ENCODE data around the gene PTPRD.
"Not testable (repeated sequence)": the region's sequence is repeated elsewhere in the genome, so short reads cannot be mapped to it uniquely, and the experiment has no call there.

PTPRD gene

DNA sequence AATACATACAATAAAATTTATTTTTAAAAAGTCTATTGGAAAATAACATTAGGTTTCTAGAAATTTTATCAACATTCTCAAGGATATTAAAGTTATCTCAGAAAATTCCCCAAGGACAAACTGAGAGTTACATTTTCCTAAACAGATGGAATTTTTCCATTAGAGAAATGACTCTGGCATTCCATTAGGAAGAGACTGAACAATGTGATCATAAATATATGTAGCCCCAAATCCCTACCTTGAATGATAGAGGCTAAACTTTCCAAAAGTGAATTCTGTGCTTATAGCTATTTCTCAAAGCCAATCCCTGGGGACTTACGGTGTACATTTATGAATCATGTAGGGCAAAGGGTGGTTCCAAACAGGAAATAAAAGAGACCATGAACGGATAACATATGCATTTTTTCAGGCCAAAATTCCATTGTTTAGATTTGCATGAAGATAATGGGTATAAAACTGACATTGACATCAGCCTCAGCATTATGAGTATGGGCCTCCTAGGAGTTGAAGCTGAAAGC is 1632.2 kb downstream of the PTPRD start:
- in situ Hi-C loops (cut with MboI; ENCODE audit: low sequenced_read_pairs, unreplicated experiment): no loop called here
- DNase-seq (ENCODE audit: low spot score): no peak
- TF ChIP-seq, protein P1, sequence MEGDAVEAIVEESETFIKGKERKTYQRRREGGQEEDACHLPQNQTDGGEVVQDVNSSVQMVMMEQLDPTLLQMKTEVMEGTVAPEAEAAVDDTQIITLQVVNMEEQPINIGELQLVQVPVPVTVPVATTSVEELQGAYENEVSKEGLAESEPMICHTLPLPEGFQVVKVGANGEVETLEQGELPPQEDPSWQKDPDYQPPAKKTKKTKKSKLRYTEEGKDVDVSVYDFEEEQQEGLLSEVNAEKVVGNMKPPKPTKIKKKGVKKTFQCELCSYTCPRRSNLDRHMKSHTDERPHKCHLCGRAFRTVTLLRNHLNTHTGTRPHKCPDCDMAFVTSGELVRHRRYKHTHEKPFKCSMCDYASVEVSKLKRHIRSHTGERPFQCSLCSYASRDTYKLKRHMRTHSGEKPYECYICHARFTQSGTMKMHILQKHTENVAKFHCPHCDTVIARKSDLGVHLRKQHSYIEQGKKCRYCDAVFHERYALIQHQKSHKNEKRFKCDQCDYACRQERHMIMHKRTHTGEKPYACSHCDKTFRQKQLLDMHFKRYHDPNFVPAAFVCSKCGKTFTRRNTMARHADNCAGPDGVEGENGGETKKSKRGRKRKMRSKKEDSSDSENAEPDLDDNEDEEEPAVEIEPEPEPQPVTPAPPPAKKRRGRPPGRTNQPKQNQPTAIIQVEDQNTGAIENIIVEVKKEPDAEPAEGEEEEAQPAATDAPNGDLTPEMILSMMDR (IDR thresholded peaks at IDR 0.05; ENCODE audit: borderline replicate concordance, control extremely low read depth, extremely low read depth, insufficient read depth, missing control alignments): no peak

DNA sequence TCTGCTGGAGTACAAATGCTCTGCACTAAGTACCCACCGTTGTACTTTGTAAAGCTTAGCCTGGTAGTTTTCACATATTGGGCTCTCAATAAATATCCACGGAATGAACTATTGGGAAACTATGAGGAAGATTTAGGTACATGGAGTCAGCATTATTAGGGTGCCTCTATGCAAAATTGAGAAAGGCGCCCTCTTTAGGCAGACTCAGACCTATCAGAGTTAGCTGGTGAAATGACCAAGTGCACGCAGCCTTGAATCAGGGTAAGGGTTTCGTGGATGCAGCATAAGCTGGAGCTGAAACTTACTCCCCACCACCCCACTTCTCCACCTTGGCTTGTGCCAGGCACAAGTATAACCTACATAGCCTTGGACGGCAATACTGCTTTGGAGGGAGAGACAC is 1634.5 kb downstream of the PTPRD start:
- no peak for DNase-seq (ENCODE audit: low spot score)
- in situ Hi-C loops (cut with MboI; ENCODE audit: low sequenced_read_pairs, unreplicated experiment): no loop called here

DNA sequence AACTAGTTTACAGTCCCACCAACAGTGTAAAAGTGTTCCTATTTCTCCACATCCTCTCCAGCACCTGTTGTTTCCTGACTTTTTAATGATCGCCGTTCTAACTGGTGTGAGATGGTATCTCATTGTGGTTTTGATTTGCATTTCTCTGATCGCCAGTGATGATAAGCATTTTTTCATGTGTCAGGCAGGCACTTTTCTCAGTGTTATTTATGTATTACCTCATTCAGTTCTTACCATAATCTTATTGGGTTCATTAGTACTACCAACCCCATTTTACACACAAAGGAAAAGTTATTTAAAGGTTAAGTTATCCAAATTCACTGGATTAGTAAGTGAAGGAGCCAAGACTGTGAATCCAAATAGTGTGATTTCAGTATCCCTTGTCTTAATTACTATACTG is 1644.5 kb downstream of the PTPRD start:
- DNase-seq (ENCODE audit: low spot score): not testable (repeated sequence)

More for the DNA sequence above, 1634.5 kb downstream of the PTPRD start:
- TF ChIP-seq, protein P1 (IDR thresholded peaks at IDR 0.05; ENCODE audit: borderline replicate concordance, control extremely low read depth, extremely low read depth, insufficient read depth, missing control alignments): no peak

DNA sequence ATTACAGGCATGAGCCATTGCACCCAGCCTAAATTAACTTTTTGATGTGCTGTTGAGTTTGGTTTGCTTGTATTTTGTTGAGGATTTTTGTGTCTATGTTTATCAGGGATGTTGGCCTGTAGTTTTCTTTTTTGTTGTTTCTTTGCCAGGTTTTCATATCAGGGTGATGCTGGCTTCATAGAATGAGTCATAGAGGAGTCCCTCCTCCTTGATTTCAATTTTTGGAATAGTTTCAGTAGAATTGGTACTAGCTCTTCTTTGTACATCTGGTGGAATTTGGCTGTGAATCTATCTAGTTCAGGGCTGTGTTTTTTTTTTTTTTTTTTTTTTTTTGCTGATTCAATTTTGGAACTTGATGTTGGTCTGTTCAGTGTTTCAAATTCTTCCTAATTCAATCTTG is 1648.9 kb downstream of the PTPRD start:
- TF ChIP-seq, protein P1 (IDR thresholded peaks at IDR 0.05; ENCODE audit: borderline replicate concordance, control extremely low read depth, extremely low read depth, insufficient read depth, missing control alignments): no peak
- in situ Hi-C loops (cut with MboI; ENCODE audit: low sequenced_read_pairs, unreplicated experiment): no loop called here
- no peak for DNase-seq (ENCODE audit: low spot score)

More for the DNA sequence above, 1644.5 kb downstream of the PTPRD start:
- in situ Hi-C loops (cut with MboI; ENCODE audit: low sequenced_read_pairs, unreplicated experiment): not testable (repeated sequence)

DNA sequence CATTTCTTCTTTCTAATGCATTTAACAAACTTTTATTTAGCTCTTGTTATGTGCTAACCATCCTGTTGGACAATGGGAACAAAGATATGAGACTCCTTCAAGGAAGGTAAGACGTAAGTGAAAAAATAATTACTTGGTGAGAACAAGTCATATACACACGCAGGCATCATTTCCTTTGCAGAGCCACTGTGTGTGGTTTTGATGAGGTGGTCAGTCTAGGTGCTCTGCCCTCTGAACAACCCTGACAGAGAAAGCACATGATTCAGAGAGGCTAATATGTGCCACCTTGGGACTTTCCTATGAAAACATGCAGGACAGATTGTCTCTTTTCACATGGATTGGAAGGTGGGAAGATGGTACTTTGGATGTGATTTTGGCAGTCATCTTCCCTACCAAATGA is 1650.7 kb downstream of the PTPRD start:
- in situ Hi-C loops (cut with MboI; ENCODE audit: low sequenced_read_pairs, unreplicated experiment): no loop called here
- TF ChIP-seq, protein P1 (IDR thresholded peaks at IDR 0.05; ENCODE audit: borderline replicate concordance, control extremely low read depth, extremely low read depth, insufficient read depth, missing control alignments): no peak
- no peak for DNase-seq (ENCODE audit: low spot score)

DNA sequence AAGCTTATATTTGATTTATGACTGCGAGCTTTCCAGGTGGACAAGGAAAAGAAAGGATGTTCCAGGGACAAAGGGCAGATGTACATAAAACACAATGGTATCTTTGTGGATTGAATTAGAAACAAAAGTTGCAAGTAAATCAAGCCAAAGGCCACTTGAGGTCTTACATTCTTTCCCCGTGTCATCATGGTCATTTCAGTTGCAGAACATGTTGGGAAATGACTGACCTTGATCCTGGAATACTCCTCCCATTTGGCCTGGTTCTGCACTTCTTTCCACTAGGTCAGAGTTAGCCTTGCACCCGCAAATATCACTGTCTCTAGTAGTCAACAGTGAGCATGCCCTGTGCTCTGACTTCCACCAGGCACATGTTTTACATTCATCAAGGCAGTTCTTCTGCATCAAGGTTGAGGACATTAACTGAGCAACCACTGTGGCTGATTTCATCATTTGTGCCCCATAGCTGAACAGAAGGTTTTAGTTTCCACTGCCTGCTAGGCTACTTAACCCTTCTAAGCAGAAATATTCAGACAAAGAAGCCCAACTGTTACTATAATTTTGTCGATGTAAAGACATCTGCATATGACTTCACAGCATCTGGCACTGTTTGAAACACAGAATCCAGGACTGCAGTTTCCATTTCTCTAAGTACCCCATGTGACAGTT is 1651.5 kb downstream of the PTPRD start:
- DNase-seq (ENCODE audit: low spot score): no peak
- TF ChIP-seq, protein P1 (IDR thresholded peaks at IDR 0.05; ENCODE audit: borderline replicate concordance, control extremely low read depth, extremely low read depth, insufficient read depth, missing control alignments): no peak
- in situ Hi-C loops (cut with MboI; ENCODE audit: low sequenced_read_pairs, unreplicated experiment): no loop called here

DNA sequence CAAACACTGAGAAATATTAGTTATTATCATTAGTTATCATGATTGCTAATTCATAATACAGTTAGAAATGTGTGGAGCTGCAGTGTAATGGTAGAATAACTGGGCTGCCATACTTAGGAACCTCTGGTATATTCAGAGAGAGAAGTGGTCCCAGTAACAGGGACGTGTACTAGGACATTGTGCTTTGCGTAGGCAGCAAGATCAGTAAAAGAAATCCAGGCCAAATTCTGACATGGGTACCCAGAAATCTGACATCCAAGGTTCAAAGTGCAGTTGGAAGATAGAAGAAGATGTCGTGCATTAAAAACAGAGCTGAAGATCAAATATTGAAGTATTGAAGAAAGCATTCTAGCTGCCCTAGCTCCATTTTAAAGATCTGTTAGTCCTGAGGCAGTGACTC is 1652.5 kb downstream of the PTPRD start:
- no peak for DNase-seq (ENCODE audit: low spot score)
- TF ChIP-seq, protein P1 (IDR thresholded peaks at IDR 0.05; ENCODE audit: borderline replicate concordance, control extremely low read depth, extremely low read depth, insufficient read depth, missing control alignments): no peak
- in situ Hi-C loops (cut with MboI; ENCODE audit: low sequenced_read_pairs, unreplicated experiment): no loop called here

Measured in GM13976 (cell line).